Gastroesophageal sphincter (tissue), 4 donors: ENCODE data around the gene FAM13A. TPM values are rescaled to one million over a fixed set of nuclear protein-coding genes. Genes with fewer than 3 reads are reported as not detected.

ENCODE experiments used
- ATAC-seq: fragments of 150-250 bp; one replicate; pipeline ENCODE4 v1.9.1; 2016; ENCODE audit warnings: mild to moderate bottlenecking, moderate library complexity
- H3K27ac ChIP-seq, 4 donors: fragments of 200-600 bp; sonication (generic) in 3 of 4; 1 replicate in 3 of 4; 2 replicates in 1 of 4; pipeline ENCODE4 v1.5.1; 2016 to 2019
- H3K27me3 ChIP-seq: fragments of 200-600 bp; sonication (generic); one replicate; pipeline ENCODE4 v1.5.1; 2019
- H3K36me3 ChIP-seq, 2 donors: fragments of 200-600 bp; sonication (generic); one replicate each; pipeline ENCODE4 v1.5.1; 2019; ENCODE audit warnings: control low read depth in 1 of 2
- H3K4me1 ChIP-seq, 3 donors: fragments of 200-600 bp; sonication (generic); 1 replicate in 2 of 3; 2 replicates in 1 of 3; pipeline ENCODE4 v1.5.1; 2016 to 2019; ENCODE audit warnings: control low read depth in 2 of 3
- H3K4me3 ChIP-seq, 2 donors: fragments of 200-600 bp; sonication (generic); one replicate each; pipeline ENCODE4 v1.5.1; 2019; ENCODE audit warnings: mild to moderate bottlenecking in 1 of 2, moderate library complexity in 1 of 2
- H3K9me3 ChIP-seq, 3 donors: fragments of 200-600 bp; sonication (generic); one replicate each; pipeline ENCODE4 v1.5.1; 2017 to 2019; ENCODE audit warnings: control low read depth in 2 of 3
- EP300 ChIP-seq: sonication (generic); formaldehyde crosslinking; IDR thresholded peaks from one replicate; pipeline ENCODE4 v1.6.1; 2017; ENCODE audit warnings: antibody characterized with exemption, mild to moderate bottlenecking
- POLR2A ChIP-seq, 2 donors: fragments of 450-650 bp; IDR thresholded peaks; one replicate each; pipeline ENCODE4 v1.6.1; 2017; ENCODE audit warnings: antibody characterized with exemption in 2 of 2, mild to moderate bottlenecking in 2 of 2, moderate library complexity in 1 of 2
- POLR2AphosphoS5 ChIP-seq: sonication (generic); formaldehyde crosslinking; IDR thresholded peaks from one replicate; pipeline ENCODE4 v1.6.1; 2017; ENCODE audit warnings: antibody characterized with exemption
- WGBS, 2 donors: methylation state at CpG; one replicate each; pipeline ENCODE4 v1.1.5; 2018; ENCODE audit warnings: low coverage in 1 of 2; 5-methylcytosine and 5-hydroxymethylcytosine counted together
- small RNA-seq, 4 donors: library from RNA; depleted of rRNA; stranded (forward); fragments of <200 nt; gene quantifications; one replicate each; pipeline ENCODE3, GENCODE V24; 2016
- total RNA-seq, 4 donors: library from RNA; depleted of rRNA; stranded (reverse); fragments of >200 nt; gene quantifications; one replicate each; pipeline ENCODE4 v1.1.0, GENCODE V29; 2016
- TF ChIP-seq, protein P1 (sequence below), 4 experiments: fragments of 200-600 bp in 2 of 4; fragments of 450-650 bp in 2 of 4; sonication (generic) in 1 of 4; IDR thresholded peaks; one replicate each; pipeline ENCODE4 v1.5.1; 2017 to 2019; ENCODE audit warnings: antibody characterized with exemption in 4 of 4, mild to moderate bottlenecking in 2 of 4, moderate library complexity in 2 of 4

FAM13A gene
- total RNA-seq, 4 donors from 2014 or later: 22.8 to 46.9 (median 35.2) TPM

DNA sequence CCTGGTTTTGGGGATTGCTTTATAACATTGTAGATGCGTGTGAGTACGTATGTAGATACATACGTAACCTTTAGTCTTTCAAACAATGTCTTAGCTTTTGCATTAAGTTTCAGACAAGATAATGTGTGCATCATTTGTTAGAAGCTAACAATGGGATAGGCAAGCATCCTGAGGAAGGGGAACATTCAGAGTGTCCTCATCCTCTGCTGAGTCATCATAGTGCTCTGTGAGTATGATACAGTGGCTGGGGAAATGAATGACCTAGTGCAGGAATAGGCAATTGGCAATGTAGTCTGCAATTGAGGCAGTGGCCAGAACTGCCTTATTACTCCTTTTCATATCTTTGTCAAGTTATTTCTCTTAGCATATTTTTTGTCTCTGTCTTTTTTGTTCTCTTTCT is 366.6 kb downstream of the FAM13A start:
- Histone ChIP-seq H3K27me3 (no peaks in the 10 kb centered on the region), H3K27ac (no peak overlapping the region), H3K4me1 (peaks cover 0 to 7% (median 0%) of the 10 kb centered on the region in 3 donors), H3K4me3 (no peak overlapping the region), H3K9me3 (no peaks in the 10 kb centered on the region), H3K36me3 (peaks cover 0 to 67% of the 10 kb centered on the region in 2 donors)
- TF ChIP-seq, protein P1, sequence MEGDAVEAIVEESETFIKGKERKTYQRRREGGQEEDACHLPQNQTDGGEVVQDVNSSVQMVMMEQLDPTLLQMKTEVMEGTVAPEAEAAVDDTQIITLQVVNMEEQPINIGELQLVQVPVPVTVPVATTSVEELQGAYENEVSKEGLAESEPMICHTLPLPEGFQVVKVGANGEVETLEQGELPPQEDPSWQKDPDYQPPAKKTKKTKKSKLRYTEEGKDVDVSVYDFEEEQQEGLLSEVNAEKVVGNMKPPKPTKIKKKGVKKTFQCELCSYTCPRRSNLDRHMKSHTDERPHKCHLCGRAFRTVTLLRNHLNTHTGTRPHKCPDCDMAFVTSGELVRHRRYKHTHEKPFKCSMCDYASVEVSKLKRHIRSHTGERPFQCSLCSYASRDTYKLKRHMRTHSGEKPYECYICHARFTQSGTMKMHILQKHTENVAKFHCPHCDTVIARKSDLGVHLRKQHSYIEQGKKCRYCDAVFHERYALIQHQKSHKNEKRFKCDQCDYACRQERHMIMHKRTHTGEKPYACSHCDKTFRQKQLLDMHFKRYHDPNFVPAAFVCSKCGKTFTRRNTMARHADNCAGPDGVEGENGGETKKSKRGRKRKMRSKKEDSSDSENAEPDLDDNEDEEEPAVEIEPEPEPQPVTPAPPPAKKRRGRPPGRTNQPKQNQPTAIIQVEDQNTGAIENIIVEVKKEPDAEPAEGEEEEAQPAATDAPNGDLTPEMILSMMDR (IDR thresholded peaks at IDR 0.05): no peak
- TF ChIP-seq EP300 (no peak), POLR2A (IDR thresholded peaks at IDR 0.05) (no peak), POLR2AphosphoS5 (no peak)
- 92% methylated on average over 3 of the region's 3 CpGs; no CpG with 5 or more reads in 1 of the 2 donors for WGBS, 2 donors
- peak; percentile 82 for ATAC-seq

DNA sequence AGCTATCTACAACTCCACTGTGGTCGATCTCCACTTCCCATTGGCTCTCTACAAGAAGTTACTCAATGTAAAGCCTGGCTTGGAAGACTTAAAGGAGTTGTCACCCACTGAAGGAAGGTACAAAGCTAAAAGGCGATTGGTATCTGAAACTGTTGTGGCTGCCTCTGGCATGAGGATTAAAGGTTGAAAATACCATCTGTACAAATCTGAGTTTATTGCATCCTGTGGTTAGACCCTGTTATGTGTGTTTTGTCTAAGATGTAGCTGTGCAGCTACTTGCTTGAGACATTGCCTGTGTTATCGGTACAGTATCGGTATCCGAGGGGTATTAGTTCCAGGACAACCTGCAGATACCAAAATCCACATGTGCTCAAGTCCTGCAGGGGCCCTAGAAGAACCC is 375.8 kb downstream of the FAM13A start:
- 98% methylated on average over 5 of the region's 5 CpGs for WGBS, 2 donors
- H3K9me3 ChIP-seq: no peaks in the 10 kb centered on the region
- no peak for TF ChIP-seq POLR2A (IDR thresholded peaks at IDR 0.05)
- TF ChIP-seq POLR2AphosphoS5: no peak
- TF ChIP-seq, protein P1 (IDR thresholded peaks at IDR 0.05): no peak
- TF ChIP-seq EP300: no peak
- no peak for ATAC-seq
- no peaks in the 10 kb centered on the region for H3K27me3 ChIP-seq
- no peaks in the 10 kb centered on the region for H3K4me1 ChIP-seq
- peaks cover 4 to 76% of the 10 kb centered on the region in 2 donors for H3K36me3 ChIP-seq
- no peak overlapping the region for H3K4me3 ChIP-seq
- H3K27ac ChIP-seq: no peak overlapping the region

Small RNAs within 50 kb of the gene (small RNA-seq; reads per million reads assigned to genes)
- gene RF02115: 0 reads per million in 4 donors
- gene RNU6-33P: 0 to 0.62 (median 0) reads per million in 4 donors

Other genes starting within 250 kb of the FAM13A start
- 1 to 10 TPM; 1.2 to 4.5 (median 2.9) TPM for gene TIGD2, start 54.3 kb upstream of the FAM13A start, total RNA-seq